ENCODE measurements around the gene FAM171A1. TPM values are rescaled to one million over a fixed set of nuclear protein-coding genes. Genes with fewer than 3 reads are reported as not detected.
"Not testable (repeated sequence)": the region's sequence is repeated elsewhere in the genome, so short reads cannot be mapped to it uniquely, and the experiment has no call there.

FAM171A1 gene
- total and polyA plus RNA-seq, 2 donors: 4.2 to 5.4 TPM

DNA sequence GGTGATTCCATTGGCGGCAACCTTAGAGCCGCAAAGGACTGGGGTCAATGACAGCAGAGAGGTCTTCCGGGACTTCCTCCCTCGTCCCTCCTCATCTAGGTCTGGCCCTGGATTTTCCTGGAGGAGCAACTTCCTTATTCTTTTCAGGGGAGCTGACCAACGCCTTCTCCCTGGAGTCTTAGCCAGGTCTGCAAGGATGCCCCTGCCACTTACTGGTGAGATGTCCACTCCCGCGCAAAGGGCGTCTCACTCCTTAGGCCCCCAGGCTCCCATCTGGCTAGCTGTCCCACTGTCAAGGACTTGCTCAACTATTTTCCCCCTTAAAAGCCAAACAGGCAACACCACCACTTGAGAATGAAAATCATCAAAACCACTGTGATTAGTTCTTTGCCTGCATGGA, 160.6 kb downstream of the FAM171A1 start:
- H3K9me3 ChIP-seq (ENCODE audit: control insufficient read depth in 2 of 2, insufficient read depth in 1 of 2, low read length in 1 of 2): no peaks in the 10 kb centered on the region
- 89% methylated on average over 8 of the region's 8 CpGs for WGBS
- peaks cover 15 to 30% of the 10 kb centered on the region in 2 donors for H3K4me1 ChIP-seq (ENCODE audit: control insufficient read depth in 2 of 2, insufficient read depth in 2 of 2, low read length in 2 of 2)
- peaks cover 4 to 10% of the 10 kb centered on the region in 2 donors for H3K36me3 ChIP-seq (ENCODE audit: control insufficient read depth in 2 of 2, insufficient read depth in 2 of 2, low read length in 1 of 2)
- DNase-seq (ENCODE audit: low read depth in 6 of 9, low spot score in 9 of 9): no peak
- H3K4me3 ChIP-seq (ENCODE audit: low read length in 2 of 2): no peak overlapping the region
- no peak overlapping the region for H3K27ac ChIP-seq (ENCODE audit: low read depth in 1 of 2, low read length in 1 of 2)
- H3K27me3 ChIP-seq (ENCODE audit: control insufficient read depth in 2 of 2, insufficient read depth in 1 of 2, low read length in 1 of 2): no peaks in the 10 kb centered on the region

DNA sequence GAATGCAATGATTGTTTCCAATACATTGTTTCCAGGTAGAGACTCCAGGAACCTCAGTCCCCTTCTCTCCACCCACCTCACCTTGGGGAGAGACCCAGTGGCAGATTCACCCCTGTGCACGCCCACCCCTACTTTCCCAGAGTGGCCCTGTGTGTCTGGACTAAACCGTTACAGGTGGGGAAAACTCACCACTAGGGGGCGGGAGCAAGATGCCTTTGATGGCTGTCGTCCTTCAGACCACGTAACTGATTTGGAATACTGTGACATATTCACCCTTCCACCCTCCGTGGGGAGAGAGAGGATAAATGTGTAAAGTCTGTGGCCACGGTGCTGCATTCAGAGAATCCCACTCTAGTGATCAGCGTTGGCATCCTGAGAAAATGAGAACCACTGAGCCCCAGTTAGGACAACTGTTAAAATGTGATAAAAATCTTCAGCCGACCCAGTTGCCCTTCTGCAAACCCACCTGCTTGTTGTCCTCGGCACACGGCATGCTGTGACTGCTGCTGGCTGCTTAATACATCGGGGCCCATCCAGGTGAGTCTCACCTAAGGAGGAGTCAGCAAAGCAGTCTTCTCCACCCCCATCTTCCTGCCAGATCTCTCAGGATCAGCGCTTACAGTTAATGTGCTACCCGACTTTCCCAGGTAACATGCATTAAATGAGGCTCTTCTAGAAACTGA, 161.1 kb downstream of the FAM171A1 start:
- DNase-seq (ENCODE audit: low read depth in 6 of 9, low spot score in 9 of 9): peak; percentile 45 to 89 (median 74)
- WGBS: 23% methylated on average over 14 of the region's 14 CpGs
- Histone ChIP-seq H3K36me3 (ENCODE audit: control insufficient read depth in 2 of 2, insufficient read depth in 2 of 2, low read length in 1 of 2) (peaks cover 4 to 10% of the 10 kb centered on the region in 2 donors), H3K27ac (ENCODE audit: low read depth in 1 of 2, low read length in 1 of 2) (no peak overlapping the region), H3K4me1 (ENCODE audit: control insufficient read depth in 2 of 2, insufficient read depth in 2 of 2, low read length in 2 of 2) (peaks cover 15 to 30% of the 10 kb centered on the region in 2 donors), H3K27me3 (ENCODE audit: control insufficient read depth in 2 of 2, insufficient read depth in 1 of 2, low read length in 1 of 2) (no peaks in the 10 kb centered on the region), H3K9me3 (ENCODE audit: control insufficient read depth in 2 of 2, insufficient read depth in 1 of 2, low read length in 1 of 2) (no peaks in the 10 kb centered on the region), H3K4me3 (ENCODE audit: low read length in 2 of 2) (no peak overlapping the region)

DNA sequence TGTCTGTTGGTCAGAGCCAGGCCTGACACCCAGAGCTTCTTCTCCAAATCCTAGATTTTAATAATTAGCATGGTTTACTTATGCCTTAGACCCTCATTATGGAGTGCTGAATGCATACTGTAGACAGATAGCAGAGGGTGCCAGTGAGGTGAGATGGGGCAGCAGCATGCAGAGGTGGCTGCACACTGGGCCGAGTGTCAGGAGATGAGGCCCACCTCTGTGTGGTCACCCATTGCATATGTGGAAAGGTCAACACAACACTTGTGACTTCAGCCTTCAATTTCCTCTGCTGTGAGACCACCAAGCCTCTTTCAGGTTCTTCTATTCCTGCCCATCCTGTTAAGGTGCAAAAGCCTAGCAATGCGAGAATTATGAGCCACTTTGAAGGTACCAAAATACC, 162.9 kb downstream of the FAM171A1 start:
- H3K4me3 ChIP-seq (ENCODE audit: low read length in 2 of 2): no peak overlapping the region
- 75% methylated on average over 2 of the region's 2 CpGs for WGBS
- no peaks in the 10 kb centered on the region for H3K27me3 ChIP-seq (ENCODE audit: control insufficient read depth in 2 of 2, insufficient read depth in 1 of 2, low read length in 1 of 2)
- H3K36me3 ChIP-seq (ENCODE audit: control insufficient read depth in 2 of 2, insufficient read depth in 2 of 2, low read length in 1 of 2): peaks cover under 1 to 2% of the 10 kb centered on the region in 2 donors
- DNase-seq (ENCODE audit: low read depth in 6 of 9, low spot score in 9 of 9): peak in 2 of 9 donors; percentile 25 to 36
- peaks cover 15 to 30% of the 10 kb centered on the region in 2 donors for H3K4me1 ChIP-seq (ENCODE audit: control insufficient read depth in 2 of 2, insufficient read depth in 2 of 2, low read length in 2 of 2)
- H3K9me3 ChIP-seq (ENCODE audit: control insufficient read depth in 2 of 2, insufficient read depth in 1 of 2, low read length in 1 of 2): no peaks in the 10 kb centered on the region
- H3K27ac ChIP-seq (ENCODE audit: low read depth in 1 of 2, low read length in 1 of 2): peak overlapping the region; percentile 86 to 96

DNA sequence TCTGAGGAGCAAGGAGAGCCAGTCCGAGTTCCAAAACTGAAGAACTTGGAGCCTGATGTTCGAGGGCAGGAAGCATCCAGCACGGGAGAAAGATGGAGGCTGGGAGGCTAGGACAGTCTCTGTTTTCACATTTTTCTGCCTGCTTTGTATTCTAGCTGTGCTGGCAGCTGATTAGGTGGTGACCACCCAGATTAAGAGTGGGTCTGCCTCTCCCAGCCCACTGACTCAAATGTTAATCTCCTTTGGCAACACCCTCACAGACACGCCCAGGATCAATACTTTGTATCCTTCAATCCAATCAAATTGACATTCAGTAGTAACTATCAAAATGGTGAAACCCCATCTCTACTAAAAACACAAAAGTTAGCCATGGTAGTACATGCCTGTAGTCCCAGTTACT, 163.7 kb downstream of the FAM171A1 start:
- not testable (repeated sequence) for H3K4me3 ChIP-seq (ENCODE audit: low read length in 2 of 2); H3K36me3 ChIP-seq (ENCODE audit: control insufficient read depth in 2 of 2, insufficient read depth in 2 of 2, low read length in 1 of 2); H3K27me3 ChIP-seq (ENCODE audit: control insufficient read depth in 2 of 2, insufficient read depth in 1 of 2, low read length in 1 of 2); DNase-seq (ENCODE audit: low read depth in 6 of 9, low spot score in 9 of 9); H3K9me3 ChIP-seq (ENCODE audit: control insufficient read depth in 2 of 2, insufficient read depth in 1 of 2, low read length in 1 of 2)
- peaks cover 15 to 30% of the 10 kb centered on the region in 2 donors for H3K4me1 ChIP-seq (ENCODE audit: control insufficient read depth in 2 of 2, insufficient read depth in 2 of 2, low read length in 2 of 2)
- WGBS: 98% methylated on average over 4 of the region's 4 CpGs
- H3K27ac ChIP-seq (ENCODE audit: low read depth in 1 of 2, low read length in 1 of 2): peak overlapping the region; percentile 53 to 96

DNA sequence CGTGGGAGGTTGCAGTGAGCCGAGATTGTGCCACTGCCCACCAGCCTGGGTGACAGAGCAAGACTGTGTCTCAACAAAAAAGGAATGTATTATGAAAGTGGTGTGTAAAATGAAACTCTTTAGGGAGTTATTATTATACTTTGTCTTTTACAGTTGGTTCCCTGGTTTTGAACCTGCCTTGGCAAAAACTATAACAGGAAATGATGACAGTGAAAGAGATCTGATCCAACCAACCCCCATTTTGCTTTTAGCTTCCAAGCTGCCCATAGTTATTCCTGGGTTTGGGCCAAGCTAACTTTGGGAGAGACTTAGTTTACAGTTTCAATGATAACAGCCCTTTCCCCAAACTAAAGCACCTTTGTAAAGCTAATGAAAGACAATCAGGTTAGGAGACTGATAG, 168.4 kb downstream of the FAM171A1 start:
- DNase-seq (ENCODE audit: low read depth in 6 of 9, low spot score in 9 of 9): no peak
- H3K36me3 ChIP-seq (ENCODE audit: control insufficient read depth in 2 of 2, insufficient read depth in 2 of 2, low read length in 1 of 2): no peaks in the 10 kb centered on the region
- no peaks in the 10 kb centered on the region for H3K9me3 ChIP-seq (ENCODE audit: control insufficient read depth in 2 of 2, insufficient read depth in 1 of 2, low read length in 1 of 2)
- no peak overlapping the region for H3K4me3 ChIP-seq (ENCODE audit: low read length in 2 of 2)
- no peak overlapping the region for H3K27ac ChIP-seq (ENCODE audit: low read depth in 1 of 2, low read length in 1 of 2)
- H3K4me1 ChIP-seq (ENCODE audit: control insufficient read depth in 2 of 2, insufficient read depth in 2 of 2, low read length in 2 of 2): peaks cover 0 to 6% of the 10 kb centered on the region in 2 donors
- H3K27me3 ChIP-seq (ENCODE audit: control insufficient read depth in 2 of 2, insufficient read depth in 1 of 2, low read length in 1 of 2): no peaks in the 10 kb centered on the region
- 96% methylated on average over 2 of the region's 2 CpGs for WGBS

DNA sequence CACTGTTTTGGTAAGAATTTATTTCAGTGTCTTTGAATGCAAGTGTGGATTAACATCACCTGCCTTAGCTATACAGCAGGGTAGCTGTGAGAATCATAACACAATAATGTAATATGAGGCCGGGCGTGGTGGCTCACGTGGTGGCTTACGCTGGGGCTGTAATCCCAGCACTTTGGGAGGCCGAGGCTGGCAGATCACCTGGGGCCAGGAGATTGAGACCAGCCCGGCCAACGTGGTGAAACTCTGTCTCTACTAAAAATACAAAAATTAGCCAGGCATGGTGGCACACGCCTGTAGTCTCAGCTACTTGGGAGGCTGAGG, 168.8 kb downstream of the FAM171A1 start:
- not testable (repeated sequence) for H3K36me3 ChIP-seq (ENCODE audit: control insufficient read depth in 2 of 2, insufficient read depth in 2 of 2, low read length in 1 of 2); DNase-seq (ENCODE audit: low read depth in 6 of 9, low spot score in 9 of 9); H3K27me3 ChIP-seq (ENCODE audit: control insufficient read depth in 2 of 2, insufficient read depth in 1 of 2, low read length in 1 of 2); H3K4me1 ChIP-seq (ENCODE audit: control insufficient read depth in 2 of 2, insufficient read depth in 2 of 2, low read length in 2 of 2); H3K27ac ChIP-seq (ENCODE audit: low read depth in 1 of 2, low read length in 1 of 2); H3K9me3 ChIP-seq (ENCODE audit: control insufficient read depth in 2 of 2, insufficient read depth in 1 of 2, low read length in 1 of 2); H3K4me3 ChIP-seq (ENCODE audit: low read length in 2 of 2)
- 97% methylated on average over 8 of the region's 8 CpGs for WGBS

DNA sequence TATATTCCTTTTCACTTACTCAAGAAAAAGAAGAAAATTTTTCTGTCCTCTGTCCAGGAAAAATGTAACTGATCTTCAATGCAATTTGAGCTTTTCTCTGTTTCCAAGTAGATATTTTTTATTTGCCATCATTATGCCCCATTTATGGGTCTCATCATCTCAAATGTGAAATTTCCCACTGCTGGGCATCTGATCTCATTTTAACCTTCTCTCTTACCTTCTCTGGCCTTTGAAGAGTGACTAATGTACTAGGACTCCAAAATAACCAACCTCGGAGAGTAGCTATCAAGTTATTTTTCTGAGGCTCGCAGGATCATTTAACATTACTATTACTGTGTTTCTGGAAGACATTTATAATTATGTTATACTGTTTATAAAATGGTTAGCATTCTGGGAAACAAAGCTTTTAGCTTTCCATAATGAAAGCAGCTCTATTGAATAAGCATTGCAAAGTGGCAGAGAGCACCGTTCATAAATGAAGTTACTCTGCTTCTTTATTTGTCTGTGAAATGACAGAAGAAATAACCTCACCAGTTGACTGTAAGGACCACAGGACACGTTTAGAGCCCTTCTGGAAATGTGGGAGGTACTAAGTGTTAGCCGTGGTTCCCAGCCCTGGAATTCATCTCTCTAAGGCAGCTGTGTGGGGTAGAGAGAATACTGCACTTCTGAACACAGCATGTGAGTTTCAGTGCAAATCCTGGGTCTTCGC, 169.3 kb downstream of the FAM171A1 start:
- H3K9me3 ChIP-seq (ENCODE audit: control insufficient read depth in 2 of 2, insufficient read depth in 1 of 2, low read length in 1 of 2): no peaks in the 10 kb centered on the region
- peaks cover 0 to 8% of the 10 kb centered on the region in 2 donors for H3K4me1 ChIP-seq (ENCODE audit: control insufficient read depth in 2 of 2, insufficient read depth in 2 of 2, low read length in 2 of 2)
- H3K27me3 ChIP-seq (ENCODE audit: control insufficient read depth in 2 of 2, insufficient read depth in 1 of 2, low read length in 1 of 2): no peaks in the 10 kb centered on the region
- no peak for DNase-seq (ENCODE audit: low read depth in 6 of 9, low spot score in 9 of 9)
- no peaks in the 10 kb centered on the region for H3K36me3 ChIP-seq (ENCODE audit: control insufficient read depth in 2 of 2, insufficient read depth in 2 of 2, low read length in 1 of 2)
- no peak overlapping the region for H3K4me3 ChIP-seq (ENCODE audit: low read length in 2 of 2)
- whole genome bisulfite sequencing: 93% methylated on average over 6 of the region's 6 CpGs
- H3K27ac ChIP-seq (ENCODE audit: low read depth in 1 of 2, low read length in 1 of 2): no peak overlapping the region

DNA sequence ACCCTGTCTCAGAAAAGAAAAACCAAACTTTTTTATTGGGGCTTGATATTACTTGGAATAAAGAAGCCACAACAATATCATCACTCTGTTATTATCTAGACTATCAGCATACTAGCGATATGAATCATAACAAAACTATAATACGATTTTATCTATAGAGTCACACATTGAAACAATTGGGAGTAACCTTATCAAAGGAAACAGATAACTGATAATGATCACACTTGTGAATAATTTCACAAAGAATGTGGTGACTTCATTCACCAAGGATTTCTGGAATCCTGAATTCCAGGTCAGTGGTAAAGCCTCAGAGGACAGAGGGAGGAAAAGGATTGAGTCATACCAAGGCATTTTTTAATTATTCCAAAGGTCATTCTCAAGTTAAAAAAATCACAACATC, 170.5 kb downstream of the FAM171A1 start:
- Histone ChIP-seq H3K27me3 (ENCODE audit: control insufficient read depth in 2 of 2, insufficient read depth in 1 of 2, low read length in 1 of 2) (no peaks in the 10 kb centered on the region), H3K27ac (ENCODE audit: low read depth in 1 of 2, low read length in 1 of 2) (no peak overlapping the region), H3K4me1 (ENCODE audit: control insufficient read depth in 2 of 2, insufficient read depth in 2 of 2, low read length in 2 of 2) (peaks cover 0 to 15% of the 10 kb centered on the region in 2 donors), H3K9me3 (ENCODE audit: control insufficient read depth in 2 of 2, insufficient read depth in 1 of 2, low read length in 1 of 2) (no peaks in the 10 kb centered on the region), H3K36me3 (ENCODE audit: control insufficient read depth in 2 of 2, insufficient read depth in 2 of 2, low read length in 1 of 2) (no peaks in the 10 kb centered on the region), H3K4me3 (ENCODE audit: low read length in 2 of 2) (no peak overlapping the region)
- no peak for DNase-seq (ENCODE audit: low read depth in 6 of 9, low spot score in 9 of 9)
- WGBS: 81% methylated on average over 2 of the region's 2 CpGs

DNA sequence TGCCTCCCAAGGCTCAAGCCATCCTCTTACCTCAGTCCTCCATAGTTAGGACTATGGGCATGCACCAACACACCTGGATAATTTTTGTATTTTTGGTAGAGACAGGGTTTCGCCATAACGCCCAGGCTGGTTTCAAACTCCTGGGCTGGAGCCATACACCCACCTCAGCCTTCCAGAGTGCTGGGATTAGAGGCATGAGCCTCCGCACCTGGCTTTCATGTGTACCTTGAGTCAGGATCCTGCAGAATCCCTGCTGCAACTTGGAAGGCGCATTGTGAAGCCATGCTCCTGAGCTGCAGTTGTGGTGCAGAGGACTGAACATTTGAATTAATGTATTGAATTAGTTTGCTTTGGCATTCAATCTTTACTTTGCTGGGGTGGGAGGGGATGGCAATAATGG, 173.2 kb downstream of the FAM171A1 start:
- Histone ChIP-seq H3K36me3 (ENCODE audit: control insufficient read depth in 2 of 2, insufficient read depth in 2 of 2, low read length in 1 of 2) (no peaks in the 10 kb centered on the region), H3K27me3 (ENCODE audit: control insufficient read depth in 2 of 2, insufficient read depth in 1 of 2, low read length in 1 of 2) (no peaks in the 10 kb centered on the region), H3K9me3 (ENCODE audit: control insufficient read depth in 2 of 2, insufficient read depth in 1 of 2, low read length in 1 of 2) (no peaks in the 10 kb centered on the region), H3K27ac (ENCODE audit: low read depth in 1 of 2, low read length in 1 of 2) (no peak overlapping the region), H3K4me1 (ENCODE audit: control insufficient read depth in 2 of 2, insufficient read depth in 2 of 2, low read length in 2 of 2) (peaks cover 0 to 15% of the 10 kb centered on the region in 2 donors), H3K4me3 (ENCODE audit: low read length in 2 of 2) (no peak overlapping the region)
- no peak for DNase-seq (ENCODE audit: low read depth in 6 of 9, low spot score in 9 of 9)
- WGBS: over 99% methylated on average over 4 of the region's 4 CpGs

Measured in thymus (tissue), 11 donors.